ENCODE data around the gene CCDC85A.

- TF ChIP-seq CTCF (IDR thresholded peaks at IDR 0.05 in 2 of 3, conservative IDR thresholded peaks at IDR 0.05 in 1 of 3; ENCODE audit: borderline replicate concordance in 1 of 3, insufficient read depth in 1 of 3, low read depth in 2 of 3, low read length in 2 of 3) (no peak), POLR2A (IDR thresholded peaks at IDR 0.05; ENCODE audit: borderline replicate concordance, extremely low read depth, insufficient read depth, insufficient read length) (no peak), CEBPB (IDR thresholded peaks at IDR 0.05; ENCODE audit: low read depth) (no peak), EZH2phosphoT487 (IDR thresholded peaks at IDR 0.05; ENCODE audit: borderline replicate concordance) (no peak), CBX3 (IDR thresholded peaks at IDR 0.05; ENCODE audit: low read depth) (no peak), EZH2 (IDR thresholded peaks at IDR 0.05) (no peak), MAX (IDR thresholded peaks at IDR 0.05) (no peak), POLR2AphosphoS5 (IDR thresholded peaks at IDR 0.05; ENCODE audit: low read depth, low read length) (no peak), TCF7L2 (IDR thresholded peaks at IDR 0.05; ENCODE audit: borderline replicate concordance, extremely low read depth, insufficient read depth, insufficient read length) (no peak), RAD21 (IDR thresholded peaks at IDR 0.05; ENCODE audit: low read depth) (no peak), SIN3A (IDR thresholded peaks at IDR 0.05; ENCODE audit: low read depth) (no peak)
Measured at GRCh38 chr2:56239437-56239836, 55.6 kb downstream of the CCDC85A start.

All from HCT116 (cell line).